GM19324 (cell line): ENCODE measurements around the gene CD151.

Experiments
- ATAC-seq: cut with Tn5 transposase; IDR thresholded peaks from one replicate; pipeline ENCODE4 v1.9.1; 2021; ENCODE audit warnings: mild to moderate bottlenecking, moderate library complexity; ENCODE audit not compliant: unreplicated experiment, low FRiP score

Gene CD151

DNA sequence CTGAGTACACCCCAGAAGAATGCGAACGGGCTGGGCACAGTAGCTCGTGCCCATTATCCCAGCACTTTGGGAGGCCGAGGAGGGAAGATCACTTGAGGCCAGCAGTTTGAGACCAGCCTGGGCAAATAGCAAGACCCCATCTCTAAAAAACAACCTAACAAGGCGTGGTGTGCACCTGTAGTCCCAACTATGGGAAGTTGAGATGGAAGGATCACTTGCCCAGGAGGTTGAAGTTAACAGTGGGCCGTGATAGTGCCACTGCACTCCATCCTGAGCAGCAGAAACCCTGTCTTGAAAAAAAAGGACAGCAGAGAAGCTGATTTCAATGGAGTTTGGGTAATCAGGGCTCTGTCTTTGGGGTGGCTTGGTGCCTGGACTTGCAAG lies 19.7 kb upstream of the CD151 start:
- ATAC-seq = no peak

DNA sequence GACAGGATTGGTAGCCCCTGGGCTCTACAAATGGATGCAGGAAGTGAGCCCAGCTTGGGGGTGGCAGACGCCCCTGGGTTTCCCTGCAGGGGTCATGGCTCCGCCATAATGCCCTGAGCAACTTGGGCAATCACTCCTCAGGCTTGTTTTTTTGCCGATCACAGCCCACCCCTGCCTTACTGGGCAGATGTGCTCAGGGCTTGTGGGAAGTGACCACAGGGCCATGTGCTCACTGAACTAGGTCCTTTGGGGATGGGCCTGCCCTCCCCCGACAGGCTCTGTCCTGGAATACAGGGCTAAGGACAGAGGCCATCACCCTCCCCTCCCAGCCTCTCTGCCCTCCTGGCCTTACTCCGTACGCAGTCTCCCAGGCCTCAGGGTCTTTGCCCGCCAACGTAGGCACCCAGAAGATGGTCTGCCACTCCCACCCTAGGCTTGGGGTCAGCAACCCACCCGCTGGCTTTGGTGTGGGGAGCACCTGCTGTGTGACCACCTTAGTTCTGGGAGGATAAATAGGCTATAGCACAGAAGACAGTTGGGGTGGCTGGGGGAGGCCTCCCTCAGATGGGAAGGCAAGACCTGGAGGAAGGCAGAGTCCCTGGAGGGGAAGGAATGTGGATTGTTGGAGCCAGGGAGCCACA lies 19.2 kb upstream of the CD151 start:
- ATAC-seq = no peak

DNA sequence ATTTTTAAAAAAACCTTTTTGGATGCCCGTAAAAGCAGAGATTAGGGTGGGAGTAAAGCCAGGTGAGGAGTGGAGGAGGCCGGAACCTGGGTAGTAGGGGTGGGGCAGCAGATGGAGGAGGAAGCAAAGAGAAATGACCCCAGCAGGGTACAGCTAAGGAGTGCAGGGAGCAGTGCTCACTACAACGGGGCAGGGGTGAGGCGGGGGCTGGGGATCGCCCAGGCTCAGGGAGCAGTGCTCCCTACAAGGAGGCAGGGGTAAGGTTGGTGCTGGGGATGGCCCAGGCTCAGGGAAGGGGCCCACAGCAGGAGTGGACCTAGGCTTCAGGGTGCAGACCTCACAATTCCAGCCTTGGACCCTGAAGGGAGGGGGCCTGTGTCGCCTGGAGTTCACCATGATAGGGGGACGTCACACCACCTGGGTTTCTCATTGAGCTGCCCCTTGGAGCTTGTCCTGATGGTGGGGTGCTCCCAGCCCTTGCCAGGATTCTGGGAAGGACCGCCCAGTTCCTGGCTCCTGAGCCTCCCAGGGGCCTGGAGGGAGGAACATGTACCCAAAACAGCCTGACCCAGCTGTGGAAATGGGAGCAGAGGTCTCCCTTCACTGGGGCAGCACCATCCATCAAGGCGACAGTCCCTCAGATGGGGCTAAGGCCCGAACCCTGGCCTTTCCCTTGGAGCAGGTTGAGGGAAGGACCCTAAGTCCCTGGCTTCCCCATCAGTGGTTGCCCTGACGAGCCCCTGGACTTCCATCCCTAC lies 16.9 kb upstream of the CD151 start:
- no peak for ATAC-seq

DNA sequence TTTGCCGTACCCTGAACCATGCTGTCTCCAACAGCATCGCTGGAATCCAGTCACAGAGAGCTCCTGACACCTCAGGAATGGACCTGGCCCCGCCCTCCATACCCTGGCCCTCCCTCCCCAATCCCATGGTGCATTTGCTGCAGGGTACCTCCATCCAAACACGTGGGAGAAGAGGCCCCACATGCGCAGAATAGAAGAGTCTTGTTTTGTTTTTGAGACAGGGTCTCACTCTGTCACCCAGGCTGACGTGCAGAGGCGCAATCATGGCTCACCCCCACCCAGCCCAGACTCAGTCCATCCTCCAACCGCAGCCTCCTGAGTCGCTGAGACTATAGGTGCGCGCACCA lies 16.3 kb upstream of the CD151 start:
- ATAC-seq = no peak

DNA sequence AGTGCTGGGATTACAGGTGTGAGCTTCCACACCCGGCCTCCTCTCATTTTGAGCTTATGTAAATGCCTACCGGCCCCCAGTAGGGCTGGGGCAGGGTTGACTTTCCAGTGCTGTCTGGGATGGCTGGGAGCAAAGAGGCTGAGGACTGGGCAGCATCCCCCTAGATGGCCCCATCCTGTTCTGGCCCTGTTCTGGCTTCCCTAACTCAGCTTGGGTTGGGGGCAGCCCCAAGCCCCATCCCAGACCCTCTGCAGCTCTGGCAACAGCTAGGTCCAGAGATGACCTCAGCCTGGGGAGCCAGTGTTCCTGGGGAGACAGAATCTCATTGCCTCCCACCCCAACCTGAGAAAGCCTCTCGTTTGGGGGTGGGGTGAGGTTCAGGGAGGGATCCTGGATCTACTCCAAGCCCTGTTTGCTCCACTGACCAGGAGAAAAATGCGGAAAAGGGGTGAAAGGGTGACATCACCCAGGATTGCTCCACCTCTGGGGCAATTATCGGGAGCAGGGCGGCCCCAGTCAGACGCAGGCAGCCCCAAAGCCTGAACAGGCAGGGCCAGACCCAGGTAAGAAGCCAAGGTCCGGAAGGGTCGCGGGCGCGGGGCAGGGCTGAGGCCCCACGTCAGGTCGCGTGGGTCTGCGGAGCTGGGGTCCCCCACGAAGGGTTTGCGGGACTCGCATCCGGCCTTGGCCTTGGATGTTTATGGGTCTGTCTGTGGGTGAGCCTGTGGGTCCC lies 14.2 kb upstream of the CD151 start, which contains the start of gene PNPLA2:
Gene PNPLA2 (plus strand): TSS at position 519 of the 733 bp plus-strand sequence. CDS start 805 bp downstream, outside the sequence.
- no peak for ATAC-seq

DNA sequence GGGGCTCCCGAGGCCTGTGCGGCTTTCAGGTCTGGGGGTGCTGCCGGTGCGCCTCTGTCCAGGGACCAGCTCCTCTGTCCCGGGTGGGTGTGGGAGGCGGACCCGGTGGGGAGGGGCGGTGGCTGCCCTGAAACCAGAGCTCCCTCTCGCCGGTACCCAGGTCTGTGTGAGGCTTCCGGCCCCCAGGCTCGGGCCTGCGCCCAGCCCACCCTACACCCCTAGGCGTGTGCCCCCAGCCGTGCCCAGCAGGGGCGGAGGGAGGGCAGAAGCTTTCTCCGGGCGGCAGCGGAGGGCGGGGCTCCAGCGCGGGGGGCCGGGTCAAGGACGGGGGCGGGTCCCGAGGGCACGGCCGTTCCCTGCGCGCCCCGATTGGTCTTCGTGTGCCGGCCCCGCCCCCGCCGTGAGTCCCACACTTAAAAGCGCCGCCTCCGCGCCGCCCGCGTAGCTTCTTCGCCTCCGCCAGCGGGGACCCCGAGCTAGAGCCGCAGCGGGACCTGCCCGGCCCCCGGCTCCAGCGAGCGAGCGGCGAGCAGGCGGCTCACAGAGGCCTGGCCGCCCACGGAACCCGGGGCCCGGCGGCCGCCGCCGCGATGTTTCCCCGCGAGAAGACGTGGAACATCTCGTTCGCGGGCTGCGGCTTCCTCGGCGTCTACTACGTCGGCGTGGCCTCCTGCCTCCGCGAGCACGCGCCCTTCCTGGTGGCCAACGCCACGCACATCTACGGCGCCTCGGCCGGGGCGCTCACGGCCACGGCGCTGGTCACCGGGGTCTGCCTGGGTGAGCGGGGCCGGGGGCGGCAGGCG lies 13.4 kb upstream of the CD151 start:
- peak; percentile 72 for ATAC-seq

DNA sequence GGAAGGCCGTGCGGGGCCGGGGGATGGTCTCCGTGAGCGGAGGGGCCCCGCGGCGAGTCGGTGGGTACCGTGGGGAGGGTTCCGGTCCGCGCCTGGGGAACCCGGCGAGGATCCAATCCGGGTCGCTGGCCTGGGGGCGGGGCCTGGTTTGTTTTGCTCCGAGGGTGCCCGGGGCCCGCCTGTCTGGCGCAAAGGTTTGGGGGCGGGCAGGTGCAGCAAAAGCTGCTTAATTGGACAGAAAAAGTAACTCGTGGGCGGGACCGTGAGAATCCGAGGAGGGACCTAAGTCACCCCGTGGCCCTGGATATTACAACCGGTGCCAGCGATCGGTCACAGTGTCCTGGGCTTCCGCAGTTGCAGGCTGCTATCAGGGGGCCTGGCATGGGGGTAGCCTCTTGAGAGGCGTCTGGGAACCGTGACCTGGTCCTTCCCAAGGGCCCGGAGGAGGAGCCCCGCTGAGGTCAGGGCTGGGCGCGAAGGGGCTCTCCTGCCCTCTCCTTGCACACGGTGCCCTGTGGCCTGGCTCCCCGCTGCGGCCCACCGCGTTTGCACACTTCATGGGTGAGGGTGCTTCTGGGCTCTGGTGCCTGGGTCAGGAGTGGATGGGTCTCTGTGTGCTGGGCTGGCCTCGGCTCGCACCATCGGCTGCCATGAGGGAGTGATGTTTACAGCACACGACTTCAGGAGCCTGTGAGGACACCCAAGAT lies 12.7 kb upstream of the CD151 start:
- peak; percentile 69 for ATAC-seq

DNA sequence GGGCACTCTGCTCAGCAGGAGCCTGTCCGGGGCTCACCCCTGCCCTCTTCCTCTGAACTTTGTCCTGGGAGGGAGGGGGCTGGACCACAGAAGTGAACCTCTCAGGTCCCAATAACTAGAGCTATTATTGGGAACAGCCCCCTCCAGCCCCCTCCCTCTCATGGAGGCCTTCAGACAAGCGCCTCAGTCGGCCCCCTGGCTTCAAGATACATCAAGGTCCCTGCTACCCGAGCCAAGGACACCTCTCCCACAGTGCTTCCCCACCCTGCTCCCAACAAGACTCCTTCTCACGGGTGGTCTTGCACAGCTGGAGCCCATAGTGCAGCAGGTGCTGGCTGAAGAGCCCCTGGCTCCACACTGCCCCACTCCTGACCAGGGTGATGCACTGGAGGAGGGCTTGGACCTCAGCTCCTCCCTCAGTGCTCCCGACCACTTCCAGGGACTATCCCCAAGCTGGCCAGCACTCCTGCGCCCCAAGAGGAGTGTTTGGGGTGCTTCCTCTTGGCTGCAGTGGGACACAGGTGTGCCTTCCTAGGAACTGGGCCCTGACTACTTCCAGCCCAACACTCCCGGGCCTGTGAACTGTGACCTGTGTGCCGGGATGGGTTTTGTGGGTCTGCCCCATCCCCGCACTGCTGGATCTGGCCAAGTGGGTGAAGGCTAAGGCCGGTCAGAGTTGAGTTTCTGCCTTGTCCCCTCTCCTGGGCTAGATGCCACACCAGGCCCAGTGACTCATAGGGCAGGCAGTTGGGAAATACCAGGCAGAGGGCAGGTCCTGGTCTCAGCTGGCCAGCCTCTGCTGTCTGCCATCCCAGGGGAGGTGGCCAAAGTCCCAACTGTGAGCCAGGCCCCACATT lies 11.9 kb upstream of the CD151 start:
- ATAC-seq = no peak

DNA sequence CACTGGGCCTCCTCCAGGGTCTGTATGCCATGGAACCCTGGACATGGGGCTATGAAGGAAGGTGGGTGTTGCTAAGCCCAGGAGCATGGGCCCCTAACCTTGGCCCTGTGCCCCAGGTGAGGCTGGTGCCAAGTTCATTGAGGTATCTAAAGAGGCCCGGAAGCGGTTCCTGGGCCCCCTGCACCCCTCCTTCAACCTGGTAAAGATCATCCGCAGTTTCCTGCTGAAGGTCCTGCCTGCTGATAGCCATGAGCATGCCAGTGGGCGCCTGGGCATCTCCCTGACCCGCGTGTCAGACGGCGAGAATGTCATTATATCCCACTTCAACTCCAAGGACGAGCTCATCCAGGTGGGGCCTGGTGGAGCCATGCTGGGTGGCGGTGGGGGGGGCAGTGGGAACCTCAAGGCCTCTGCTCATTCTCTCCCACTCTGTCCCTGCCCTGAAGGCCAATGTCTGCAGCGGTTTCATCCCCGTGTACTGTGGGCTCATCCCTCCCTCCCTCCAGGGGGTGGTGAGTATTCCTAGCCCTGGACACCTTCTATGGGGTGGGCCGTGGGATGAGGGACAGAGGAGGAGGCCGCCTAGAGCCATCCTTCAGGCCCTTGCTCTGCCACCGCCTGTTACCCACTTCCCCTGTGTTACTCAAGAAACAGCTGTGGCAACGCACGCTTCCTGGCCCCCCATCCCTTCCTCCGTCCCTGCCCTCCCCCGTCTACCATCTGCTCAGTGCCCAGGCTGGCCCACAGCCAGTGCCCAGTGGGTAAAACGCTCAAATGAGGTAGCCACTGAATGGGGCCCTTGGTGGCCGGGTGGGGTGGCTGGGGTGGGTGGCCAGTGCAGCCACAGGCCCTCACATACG lies 11.0 kb upstream of the CD151 start:
- ATAC-seq = no peak

DNA sequence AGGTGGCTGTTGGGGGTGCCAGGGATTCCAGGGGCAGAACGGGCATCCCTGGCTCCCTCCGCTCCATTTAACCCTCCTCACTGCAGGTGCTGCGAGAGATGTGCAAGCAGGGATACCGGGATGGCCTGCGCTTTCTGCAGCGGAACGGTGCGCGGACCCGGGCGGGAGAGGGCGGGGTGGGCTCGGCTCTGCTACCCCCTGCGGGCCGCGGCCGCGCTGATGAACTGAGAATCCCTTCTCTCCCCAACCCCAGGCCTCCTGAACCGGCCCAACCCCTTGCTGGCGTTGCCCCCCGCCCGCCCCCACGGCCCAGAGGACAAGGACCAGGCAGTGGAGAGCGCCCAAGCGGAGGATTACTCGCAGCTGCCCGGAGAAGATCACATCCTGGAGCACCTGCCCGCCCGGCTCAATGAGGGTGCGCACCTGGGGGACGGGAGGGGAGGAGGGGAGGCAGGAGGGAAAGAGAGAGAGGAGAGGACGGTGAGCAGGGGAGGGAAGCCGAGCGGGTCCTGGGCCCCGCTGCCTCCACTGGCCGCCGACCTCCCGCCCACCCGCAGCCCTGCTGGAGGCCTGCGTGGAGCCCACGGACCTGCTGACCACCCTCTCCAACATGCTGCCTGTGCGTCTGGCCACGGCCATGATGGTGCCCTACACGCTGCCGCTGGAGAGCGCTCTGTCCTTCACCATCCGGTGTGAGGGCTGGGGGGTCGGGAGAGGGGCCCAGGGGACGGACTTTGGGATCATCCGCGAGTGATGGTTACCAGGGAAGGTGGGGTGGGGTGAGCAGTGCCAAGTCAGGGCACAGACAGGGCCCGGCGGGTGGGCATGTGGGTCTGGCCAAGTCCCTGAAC lies 9.1 kb upstream of the CD151 start:
- no peak for ATAC-seq

DNA sequence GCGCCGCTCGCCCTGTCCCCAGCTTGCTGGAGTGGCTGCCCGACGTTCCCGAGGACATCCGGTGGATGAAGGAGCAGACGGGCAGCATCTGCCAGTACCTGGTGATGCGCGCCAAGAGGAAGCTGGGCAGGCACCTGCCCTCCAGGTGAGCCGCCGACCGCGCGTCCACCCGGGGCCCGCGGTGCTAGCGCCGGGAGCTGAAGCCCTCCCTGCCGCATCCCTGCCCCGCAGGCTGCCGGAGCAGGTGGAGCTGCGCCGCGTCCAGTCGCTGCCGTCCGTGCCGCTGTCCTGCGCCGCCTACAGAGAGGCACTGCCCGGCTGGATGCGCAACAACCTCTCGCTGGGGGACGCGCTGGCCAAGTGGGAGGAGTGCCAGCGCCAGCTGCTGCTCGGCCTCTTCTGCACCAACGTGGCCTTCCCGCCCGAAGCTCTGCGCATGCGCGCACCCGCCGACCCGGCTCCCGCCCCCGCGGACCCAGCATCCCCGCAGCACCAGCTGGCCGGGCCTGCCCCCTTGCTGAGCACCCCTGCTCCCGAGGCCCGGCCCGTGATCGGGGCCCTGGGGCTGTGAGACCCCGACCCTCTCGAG lies 8.4 kb upstream of the CD151 start:
- no peak for ATAC-seq

DNA sequence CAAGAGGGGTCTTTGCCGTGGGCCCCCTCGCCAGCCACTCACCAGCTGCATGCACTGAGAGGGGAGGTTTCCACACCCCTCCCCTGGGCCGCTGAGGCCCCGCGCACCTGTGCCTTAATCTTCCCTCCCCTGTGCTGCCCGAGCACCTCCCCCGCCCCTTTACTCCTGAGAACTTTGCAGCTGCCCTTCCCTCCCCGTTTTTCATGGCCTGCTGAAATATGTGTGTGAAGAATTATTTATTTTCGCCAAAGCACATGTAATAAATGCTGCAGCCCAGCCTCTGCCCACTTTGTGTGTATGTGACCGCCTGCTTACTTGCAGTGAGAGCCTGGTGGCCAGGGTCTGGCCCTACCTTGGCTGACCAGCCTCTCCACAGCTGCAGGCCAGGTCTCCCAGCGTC lies 7.8 kb upstream of the CD151 start:
- ATAC-seq = no peak

DNA sequence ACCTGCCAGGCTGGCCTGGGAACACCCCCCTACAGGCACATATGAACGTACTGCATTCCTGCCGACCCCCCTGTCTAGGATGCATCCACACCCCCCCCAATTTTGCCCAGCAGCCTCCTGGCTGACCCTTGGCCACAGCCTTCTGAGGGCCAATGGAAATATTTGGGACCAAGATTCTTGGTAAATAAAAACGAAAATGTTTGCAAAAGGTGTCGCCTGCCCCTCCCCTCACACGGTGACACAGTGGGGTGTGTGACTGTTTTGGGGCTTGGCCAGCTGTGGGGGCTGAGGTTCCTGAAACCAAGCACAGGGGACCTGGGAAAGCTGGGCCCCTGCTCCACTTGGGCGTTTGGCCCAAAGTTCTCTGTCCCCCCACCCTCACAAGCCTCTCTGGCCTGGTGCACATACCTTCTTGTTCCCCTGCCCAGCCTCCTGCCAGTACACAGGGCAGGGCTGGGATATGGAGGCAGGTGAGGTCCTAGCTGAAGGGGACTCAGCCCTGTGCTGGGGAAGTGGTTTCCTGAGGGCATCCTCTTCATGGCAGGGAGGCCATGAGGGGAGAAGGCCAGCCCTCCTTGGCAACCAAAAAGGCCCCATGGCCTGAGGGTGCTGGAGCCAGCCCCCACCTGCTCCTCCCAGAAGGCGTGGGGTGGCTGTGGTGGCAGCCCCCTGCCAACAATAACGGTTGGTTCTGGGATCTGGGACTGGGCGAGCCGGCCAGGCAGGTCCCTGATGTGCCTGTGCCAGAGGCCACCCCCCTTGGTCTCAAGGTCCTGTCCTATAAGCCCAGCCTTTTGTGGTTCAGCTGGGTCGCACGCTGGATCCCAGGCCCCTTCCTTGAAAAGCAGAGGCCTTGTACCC lies 7.2 kb upstream of the CD151 start:
- no peak for ATAC-seq

DNA sequence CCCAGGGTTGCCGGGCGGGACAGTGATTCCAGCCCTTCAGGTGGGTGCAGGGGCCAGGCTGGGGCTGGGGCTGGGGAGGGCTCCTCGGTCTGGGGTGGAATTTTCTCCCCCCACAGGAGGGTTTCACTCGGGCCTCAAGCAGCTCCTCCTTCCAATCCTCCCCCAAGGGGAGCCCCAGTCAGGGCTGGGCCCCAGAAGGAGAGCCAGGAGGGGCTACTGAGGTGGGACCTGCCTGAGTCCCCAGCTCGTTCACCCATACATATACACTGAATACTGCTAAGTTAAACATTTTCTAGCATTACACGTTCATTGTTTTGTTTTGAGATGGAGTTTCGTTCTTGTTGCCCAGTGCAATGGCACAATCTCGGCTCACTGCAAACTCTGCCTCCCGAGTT lies 6.5 kb upstream of the CD151 start:
- ATAC-seq = no peak

DNA sequence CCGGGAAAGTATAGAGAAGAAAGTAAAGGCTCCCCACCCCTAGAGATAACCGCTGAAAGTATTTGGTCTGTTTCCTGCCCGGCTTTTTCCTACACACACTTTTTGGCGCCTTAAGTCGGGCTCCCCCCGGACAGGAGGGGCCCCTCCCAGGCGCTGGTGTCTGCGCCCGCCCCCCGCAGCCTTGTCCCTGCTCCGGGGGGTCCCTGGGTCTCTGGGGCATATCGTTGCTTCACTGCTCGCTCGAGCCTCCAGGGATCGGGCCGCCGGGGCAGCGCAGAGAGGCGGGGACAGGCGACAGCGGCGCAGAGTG lies 6.0 kb upstream of the CD151 start:
- no peak for ATAC-seq

DNA sequence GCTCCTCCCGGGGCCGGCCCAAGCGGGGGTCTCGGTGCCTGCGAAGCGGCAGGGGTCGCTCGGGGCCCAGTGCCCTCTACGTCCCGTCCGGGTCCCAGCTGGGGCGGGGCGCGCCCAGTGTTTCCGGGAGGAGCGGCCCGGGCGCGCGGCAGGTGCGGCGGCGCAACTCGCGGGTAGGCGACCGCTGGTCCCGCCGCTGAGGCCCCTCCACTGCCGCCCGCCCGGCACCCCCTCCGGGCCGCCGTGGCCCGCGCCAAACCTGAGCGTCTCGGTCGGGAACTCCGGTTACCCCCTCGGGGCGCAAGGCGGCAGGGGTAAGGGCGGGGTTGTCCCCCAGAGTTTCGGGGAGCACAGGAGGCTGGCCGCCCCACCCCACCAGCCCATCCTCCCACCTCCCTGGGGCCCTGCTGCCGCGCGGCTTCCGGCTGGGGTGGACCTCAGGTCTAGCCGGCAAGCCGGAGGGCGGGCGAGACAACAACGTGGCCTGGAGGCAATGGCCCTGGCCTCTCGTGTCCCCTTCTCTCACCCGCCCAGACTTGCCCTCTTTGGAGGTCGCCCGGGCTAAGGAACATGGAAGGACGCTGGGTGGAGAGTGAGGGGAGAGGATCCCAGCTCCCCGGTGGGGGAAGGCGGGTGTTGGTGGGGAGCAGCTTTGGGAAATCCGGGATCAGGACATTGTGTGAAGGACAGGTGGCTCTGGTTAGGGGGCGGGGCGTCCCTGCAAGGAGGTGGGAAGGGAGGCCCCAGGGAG lies 5.4 kb upstream of the CD151 start:
- peak; percentile 33 for ATAC-seq
